GM21360 (cell line): ENCODE results near the gene KDELR3.
A peak's percentile ranks its signal among the peaks of the same experiment; 100 is the strongest.

Experiments
- ATAC-seq: cut with Tn5 transposase; IDR thresholded peaks from one replicate; pipeline ENCODE4 v1.9.1; 2021; ENCODE audit warnings: mild to moderate bottlenecking, moderate library complexity; ENCODE audit not compliant: unreplicated experiment

KDELR3 gene

GRCh38 chr22:38481162-38481870, 13.4 kb downstream of the KDELR3 start:
- no peak for ATAC-seq

- ATAC-seq, result no peak
Observed at GRCh38 chr22:38481871-38482332, 14.0 kb downstream of the KDELR3 start.

- ATAC-seq, result no peak
Observed at GRCh38 chr22:38482662-38483308, 14.9 kb downstream of the KDELR3 start.

GRCh38 chr22:38484244-38484643, 16.3 kb downstream of the KDELR3 start:
- ATAC-seq, result no peak

GRCh38 chr22:38485783-38486182, 17.9 kb downstream of the KDELR3 start:
- no peak for ATAC-seq

- ATAC-seq, result no peak
Observed at GRCh38 chr22:38487946-38488345, 20.1 kb downstream of the KDELR3 start.

GRCh38 chr22:38489142-38489541, 21.2 kb downstream of the KDELR3 start:
- no peak for ATAC-seq

- no peak for ATAC-seq
Observed at GRCh38 chr22:38489561-38490145, 21.8 kb downstream of the KDELR3 start.

- no peak for ATAC-seq
Observed at GRCh38 chr22:38490475-38490874, 22.6 kb downstream of the KDELR3 start.

- no peak for ATAC-seq
Observed at GRCh38 chr22:38490915-38491314, 23.0 kb downstream of the KDELR3 start.

- ATAC-seq, result no peak
Observed at GRCh38 chr22:38491707-38492348, 23.9 kb downstream of the KDELR3 start.

GRCh38 chr22:38494498-38494897, 26.6 kb downstream of the KDELR3 start:
- no peak for ATAC-seq

GRCh38 chr22:38494939-38495338, 27.0 kb downstream of the KDELR3 start:
- ATAC-seq, result no peak

GRCh38 chr22:38497869-38498268, 30.0 kb downstream of the KDELR3 start:
- ATAC-seq, result no peak

- no peak for ATAC-seq
Observed at GRCh38 chr22:38501797-38502672, 34.1 kb downstream of the KDELR3 start.

- no peak for ATAC-seq
Observed at GRCh38 chr22:38503021-38503420, 35.1 kb downstream of the KDELR3 start.

- ATAC-seq, result no peak
Observed at GRCh38 chr22:38504731-38505540, 37.0 kb downstream of the KDELR3 start.

GRCh38 chr22:38505541-38506117, 37.7 kb downstream of the KDELR3 start:
- peak; percentile 31 for ATAC-seq
